Thoracic aorta (tissue), 2 donors: Measurements from ENCODE around the gene UBASH3B. TPM values are rescaled to one million over a fixed set of nuclear protein-coding genes. Genes with fewer than 3 reads are reported as not detected.
"Not testable (repeated sequence)": the region's sequence is repeated elsewhere in the genome, so short reads cannot be mapped to it uniquely, and the experiment has no call there.

Experiments used
- ATAC-seq: fragments of 150-250 bp; one replicate; pipeline ENCODE4 v1.8.0; 2017; ENCODE audit warnings: low read depth; ENCODE audit not compliant: insufficient number of reproducible peaks, low FRiP score
- DNase-seq: peaks from one replicate; pipeline ENCODE4 v3.0.0-alpha.2; 2020; ENCODE audit warnings: low spot score
- H3K27ac ChIP-seq, 2 donors: fragments of 200-600 bp; sonication (generic); 1 replicate in 1 of 2; 2 replicates in 1 of 2; pipeline ENCODE4 v1.5.1; 2016; ENCODE audit warnings: mild to moderate bottlenecking in 2 of 2, moderate library complexity in 2 of 2
- H3K27me3 ChIP-seq: fragments of 200-600 bp; sonication (generic); replicated peaks from 2 replicates; pipeline ENCODE4 v1.6.0; 2016; ENCODE audit warnings: mild to moderate bottlenecking; ENCODE audit not compliant: insufficient read depth
- H3K36me3 ChIP-seq: fragments of 200-600 bp; sonication (generic); one replicate; pipeline ENCODE4 v1.5.1; 2016
- H3K4me1 ChIP-seq, 2 donors: fragments of 200-600 bp; sonication (generic); 1 replicate in 1 of 2; 2 replicates in 1 of 2; pipeline versions ENCODE4 v1.5.1 to v1.6.0; 2016; ENCODE audit warnings: low read depth in 2 of 2, mild to moderate bottlenecking in 1 of 2; ENCODE audit not compliant: control insufficient read depth in 1 of 2
- H3K4me3 ChIP-seq: fragments of 200-600 bp; sonication (generic); 2 replicates; pipeline ENCODE4 v1.5.1; 2016; ENCODE audit warnings: mild to moderate bottlenecking
- H3K9me3 ChIP-seq: fragments of 200-600 bp; sonication (generic); 2 replicates; pipeline ENCODE4 v1.5.1; 2016
- total RNA-seq, 2 donors: library from RNA; depleted of rRNA; stranded (reverse); fragments of >200 nt; gene quantifications; one replicate each; pipeline versions ENCODE4 v1.1.0 to v1.2.3, GENCODE V29; 2016
- TF ChIP-seq, protein P1 (sequence below): fragments of 200-600 bp; sonication (generic); IDR thresholded peaks from one replicate; pipeline ENCODE4 v1.5.1; 2019; ENCODE audit warnings: antibody characterized with exemption

UBASH3B gene
- total RNA-seq, 2 donors from 2014 or later: 6.1 to 12.3 TPM

DNA sequence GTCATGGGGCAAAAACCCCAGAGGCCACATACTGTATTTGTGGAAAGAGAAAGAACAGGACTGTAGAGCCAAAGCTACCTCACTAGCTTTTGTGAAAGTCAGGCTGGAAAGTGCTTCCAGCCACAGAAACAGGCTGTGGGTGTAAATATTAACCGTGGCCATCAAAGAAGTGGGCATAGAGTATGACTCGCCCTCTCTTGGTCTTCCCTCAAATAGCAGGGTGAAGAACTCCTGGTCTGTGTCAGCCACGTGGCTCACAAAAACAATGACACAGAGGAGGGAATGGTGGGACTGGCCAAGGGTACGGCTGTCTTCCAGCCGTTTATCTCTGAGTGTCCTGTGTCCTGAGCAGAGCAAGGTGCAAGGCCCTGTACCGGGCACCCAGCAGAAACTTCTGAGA lies 37.6 kb upstream of the UBASH3B start:
- H3K4me1 ChIP-seq: no peaks in the 10 kb centered on the region
- H3K9me3 ChIP-seq: no peaks in the 10 kb centered on the region
- H3K27me3 ChIP-seq: no peaks in the 10 kb centered on the region
- TF ChIP-seq, protein P1, sequence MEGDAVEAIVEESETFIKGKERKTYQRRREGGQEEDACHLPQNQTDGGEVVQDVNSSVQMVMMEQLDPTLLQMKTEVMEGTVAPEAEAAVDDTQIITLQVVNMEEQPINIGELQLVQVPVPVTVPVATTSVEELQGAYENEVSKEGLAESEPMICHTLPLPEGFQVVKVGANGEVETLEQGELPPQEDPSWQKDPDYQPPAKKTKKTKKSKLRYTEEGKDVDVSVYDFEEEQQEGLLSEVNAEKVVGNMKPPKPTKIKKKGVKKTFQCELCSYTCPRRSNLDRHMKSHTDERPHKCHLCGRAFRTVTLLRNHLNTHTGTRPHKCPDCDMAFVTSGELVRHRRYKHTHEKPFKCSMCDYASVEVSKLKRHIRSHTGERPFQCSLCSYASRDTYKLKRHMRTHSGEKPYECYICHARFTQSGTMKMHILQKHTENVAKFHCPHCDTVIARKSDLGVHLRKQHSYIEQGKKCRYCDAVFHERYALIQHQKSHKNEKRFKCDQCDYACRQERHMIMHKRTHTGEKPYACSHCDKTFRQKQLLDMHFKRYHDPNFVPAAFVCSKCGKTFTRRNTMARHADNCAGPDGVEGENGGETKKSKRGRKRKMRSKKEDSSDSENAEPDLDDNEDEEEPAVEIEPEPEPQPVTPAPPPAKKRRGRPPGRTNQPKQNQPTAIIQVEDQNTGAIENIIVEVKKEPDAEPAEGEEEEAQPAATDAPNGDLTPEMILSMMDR: no peak
- no peaks in the 10 kb centered on the region for H3K36me3 ChIP-seq
- no peak overlapping the region for H3K4me3 ChIP-seq
- H3K27ac ChIP-seq: no peak overlapping the region
- DNase-seq (no peak), ATAC-seq (no peak)

DNA sequence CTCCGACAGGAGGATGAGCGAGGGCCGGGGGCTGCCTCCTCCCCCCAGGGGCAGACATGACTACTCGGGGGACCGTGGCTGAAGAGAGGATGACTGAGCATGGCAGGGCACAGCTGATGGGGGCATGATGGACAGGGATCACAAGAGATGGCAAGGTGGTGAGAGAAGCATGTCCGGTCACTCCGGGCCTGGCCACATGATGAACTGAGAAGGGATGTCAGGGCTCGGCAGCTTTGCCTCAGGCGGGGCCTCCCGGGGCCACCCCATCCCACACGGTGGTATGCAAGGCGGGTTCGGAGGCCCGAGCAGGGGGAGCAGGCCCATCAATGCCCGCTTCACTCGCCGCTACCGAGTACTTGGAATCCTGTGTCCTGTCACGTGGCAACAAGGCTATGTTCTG lies 36.6 kb upstream of the UBASH3B start:
- DNase-seq (no peak), ATAC-seq (no peak)
- no peak overlapping the region for H3K27ac ChIP-seq
- no peaks in the 10 kb centered on the region for H3K36me3 ChIP-seq
- TF ChIP-seq, protein P1: no peak
- no peaks in the 10 kb centered on the region for H3K9me3 ChIP-seq
- H3K27me3 ChIP-seq: no peaks in the 10 kb centered on the region
- H3K4me3 ChIP-seq: no peak overlapping the region
- H3K4me1 ChIP-seq: no peaks in the 10 kb centered on the region

DNA sequence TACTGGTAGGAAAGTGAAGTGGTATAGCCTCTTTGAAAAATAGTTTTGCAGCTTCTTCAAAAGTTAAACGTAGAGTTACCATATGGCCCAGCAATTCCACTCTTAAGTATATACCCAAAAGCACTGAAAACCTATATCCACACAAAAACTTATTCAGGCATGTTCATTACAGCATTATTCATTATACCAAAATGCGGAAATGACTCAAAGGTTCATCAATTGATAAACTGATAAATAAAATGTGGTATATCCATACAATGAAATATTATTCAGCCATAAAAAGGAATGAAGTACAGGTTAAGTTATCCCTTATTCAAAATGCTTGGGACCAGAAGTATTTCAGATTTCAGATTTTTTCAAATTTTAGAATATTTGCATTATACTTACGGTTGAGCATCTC lies 35.8 kb upstream of the UBASH3B start:
- H3K36me3 ChIP-seq: no peaks in the 10 kb centered on the region
- H3K27me3 ChIP-seq: no peaks in the 10 kb centered on the region
- TF ChIP-seq, protein P1: no peak
- H3K27ac ChIP-seq: no peak overlapping the region
- DNase-seq (no peak), ATAC-seq (no peak)
- no peaks in the 10 kb centered on the region for H3K9me3 ChIP-seq
- H3K4me3 ChIP-seq: no peak overlapping the region
- H3K4me1 ChIP-seq: no peaks in the 10 kb centered on the region

DNA sequence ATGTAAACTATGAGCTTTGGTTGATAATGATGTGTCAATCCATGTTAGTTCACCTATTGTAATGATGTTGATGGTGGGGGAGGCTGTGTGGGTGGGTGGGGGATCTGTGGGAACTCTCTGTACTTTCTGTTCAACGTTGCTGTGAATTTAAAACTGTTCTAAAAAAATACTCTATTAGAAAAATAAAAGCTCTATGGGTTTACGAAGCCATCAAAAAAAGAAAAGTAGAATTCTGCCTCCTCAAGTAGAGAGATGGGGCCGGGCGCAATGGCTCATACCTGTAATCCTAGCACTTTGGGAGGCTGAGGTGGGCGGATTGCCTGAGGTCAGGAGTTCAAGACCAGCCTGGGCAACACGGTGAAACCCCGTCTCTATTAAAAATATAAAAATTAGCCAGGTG lies 30.0 kb upstream of the UBASH3B start:
- DNase-seq, ATAC-seq, H3K27me3 ChIP-seq, H3K36me3 ChIP-seq, H3K9me3 ChIP-seq, H3K4me3 ChIP-seq, H3K27ac ChIP-seq, H3K4me1 ChIP-seq: not testable (repeated sequence)

DNA sequence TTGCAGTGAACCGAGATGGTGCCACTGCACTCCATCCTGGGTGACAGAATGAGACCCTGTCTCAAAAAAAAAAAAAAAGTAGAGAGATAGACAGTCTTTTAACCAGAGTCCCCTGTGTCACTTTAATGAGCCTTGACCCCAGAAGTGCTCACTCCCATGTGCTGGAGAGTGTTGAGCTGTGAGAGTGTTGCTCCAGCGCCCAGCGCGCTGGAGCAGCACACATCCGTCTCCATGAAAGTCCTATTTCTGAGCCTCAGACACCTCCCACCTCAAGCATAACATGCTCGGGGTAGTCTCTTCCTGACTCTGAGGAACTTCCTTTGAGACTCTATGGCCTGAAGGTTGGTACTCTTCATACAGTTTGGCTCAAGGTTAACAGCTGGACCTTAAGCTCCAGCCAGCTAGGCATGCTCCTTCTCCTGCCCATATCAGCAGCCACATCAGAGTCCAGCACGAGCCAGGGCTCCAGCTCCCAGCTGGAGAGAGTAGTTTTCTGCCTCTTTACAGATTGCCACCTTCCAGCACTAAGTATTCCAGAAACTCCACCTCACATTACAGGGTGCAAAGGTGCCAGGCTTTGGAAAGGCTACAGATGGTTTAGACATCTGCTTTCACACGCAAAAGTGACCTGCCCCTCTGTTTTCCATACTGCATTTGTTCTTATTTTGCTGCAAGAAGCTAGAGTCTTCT lies 29.4 kb upstream of the UBASH3B start:
- Histone ChIP-seq H3K9me3 (no peaks in the 10 kb centered on the region), H3K27me3 (no peaks in the 10 kb centered on the region), H3K4me1 (no peaks in the 10 kb centered on the region), H3K27ac (no peak overlapping the region), H3K4me3 (no peak overlapping the region), H3K36me3 (no peaks in the 10 kb centered on the region)
- TF ChIP-seq, protein P1: no peak
- ATAC-seq (no peak), DNase-seq (no peak)

DNA sequence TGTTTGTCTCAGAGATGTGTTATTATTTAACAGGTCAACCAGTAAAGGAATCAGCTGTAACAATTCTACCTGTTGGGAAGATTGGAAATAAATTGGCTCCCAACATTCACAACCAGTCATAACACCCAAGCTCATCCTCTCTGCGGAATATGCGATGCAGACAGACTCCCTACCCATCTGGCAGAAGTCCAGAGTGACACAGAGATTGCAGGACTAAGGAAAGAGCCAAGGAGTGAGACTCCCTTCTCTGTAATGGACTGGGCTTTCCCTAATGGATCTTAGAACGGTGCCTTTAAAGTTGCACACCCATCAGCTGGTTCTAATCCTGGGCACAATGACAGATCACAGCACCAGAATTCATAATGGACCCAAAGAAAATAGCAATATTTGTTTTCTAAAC lies 27.8 kb upstream of the UBASH3B start:
- no peak for ATAC-seq
- no peaks in the 10 kb centered on the region for H3K36me3 ChIP-seq
- no peaks in the 10 kb centered on the region for H3K9me3 ChIP-seq
- no peak overlapping the region for H3K27ac ChIP-seq
- no peak overlapping the region for H3K4me3 ChIP-seq
- H3K4me1 ChIP-seq: no peaks in the 10 kb centered on the region
- DNase-seq: no peak
- TF ChIP-seq, protein P1: no peak
- H3K27me3 ChIP-seq: no peaks in the 10 kb centered on the region
